ENCODE measurements around the gene TUBB1.

Gene TUBB1

GRCh38 chr20:58989196-58989595, 30.0 kb upstream of the TUBB1 start:
- no peak for DNase-seq (ENCODE audit: low read depth in 2 of 2)

- DNase-seq (ENCODE audit: low read depth in 2 of 2), result no peak
These were observed 28.4 kb upstream of the TUBB1 start for GRCh38 chr20:58990651-58991445.

- DNase-seq (ENCODE audit: low read depth in 2 of 2), result no peak
These were observed 27.5 kb upstream of the TUBB1 start for GRCh38 chr20:58991715-58992114.

- no peak for DNase-seq (ENCODE audit: low read depth in 2 of 2)
These were observed 26.3 kb upstream of the TUBB1 start for GRCh38 chr20:58992911-58993310.

- no peak for DNase-seq (ENCODE audit: low read depth in 2 of 2)
These were observed 25.6 kb upstream of the TUBB1 start for GRCh38 chr20:58993332-58994248.

- DNase-seq (ENCODE audit: low read depth in 2 of 2), result no peak
These were observed 24.7 kb upstream of the TUBB1 start for GRCh38 chr20:58994390-58995159.

GRCh38 chr20:58995461-58996225, 23.6 kb upstream of the TUBB1 start:
- no peak for DNase-seq (ENCODE audit: low read depth in 2 of 2)

GRCh38 chr20:58996226-58996611, 23.0 kb upstream of the TUBB1 start:
- DNase-seq (ENCODE audit: low read depth in 2 of 2), result no peak

GRCh38 chr20:58997141-58997770, 22.0 kb upstream of the TUBB1 start:
- no peak for DNase-seq (ENCODE audit: low read depth in 2 of 2)

DNA sequence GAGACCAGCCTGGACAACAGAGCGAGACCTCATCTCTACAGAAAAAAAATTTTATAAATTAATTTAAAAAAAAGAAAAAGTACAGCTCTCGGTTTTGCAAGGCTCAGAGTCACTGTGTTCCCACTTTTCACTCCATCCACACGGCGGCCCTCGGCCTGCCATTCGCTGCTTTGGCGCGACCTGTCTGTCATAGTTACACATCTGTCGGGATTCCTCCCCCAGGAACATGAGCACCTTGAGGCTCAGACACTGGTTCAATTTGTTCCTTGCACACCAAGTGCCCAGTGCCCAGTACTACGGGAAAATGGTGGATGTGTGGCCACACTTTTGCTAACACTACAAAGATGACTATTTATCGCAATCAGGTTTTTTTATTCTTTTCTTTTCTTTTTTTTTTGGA, 20.6 kb upstream of the TUBB1 start:
- no peak for DNase-seq (ENCODE audit: low read depth in 2 of 2)

GRCh38 chr20:59000326-59000725, 18.9 kb upstream of the TUBB1 start:
- no peak for DNase-seq (ENCODE audit: low read depth in 2 of 2)

- DNase-seq (ENCODE audit: low read depth in 2 of 2), result no peak
These were observed 18.2 kb upstream of the TUBB1 start for GRCh38 chr20:59001068-59001448.

- DNase-seq (ENCODE audit: low read depth in 2 of 2), result no peak
These were observed 17.6 kb upstream of the TUBB1 start for GRCh38 chr20:59001449-59002171.

GRCh38 chr20:59002388-59002787, 16.8 kb upstream of the TUBB1 start:
- no peak for DNase-seq (ENCODE audit: low read depth in 2 of 2)

GRCh38 chr20:59002874-59003399, 16.3 kb upstream of the TUBB1 start:
- DNase-seq (ENCODE audit: low read depth in 2 of 2), result no peak

GRCh38 chr20:59003836-59004492, 15.3 kb upstream of the TUBB1 start:
- no peak for DNase-seq (ENCODE audit: low read depth in 2 of 2)

GRCh38 chr20:59004493-59004762, 14.8 kb upstream of the TUBB1 start:
- DNase-seq (ENCODE audit: low read depth in 2 of 2), result peak in 1 of 2 donors; percentile 37

DNA sequence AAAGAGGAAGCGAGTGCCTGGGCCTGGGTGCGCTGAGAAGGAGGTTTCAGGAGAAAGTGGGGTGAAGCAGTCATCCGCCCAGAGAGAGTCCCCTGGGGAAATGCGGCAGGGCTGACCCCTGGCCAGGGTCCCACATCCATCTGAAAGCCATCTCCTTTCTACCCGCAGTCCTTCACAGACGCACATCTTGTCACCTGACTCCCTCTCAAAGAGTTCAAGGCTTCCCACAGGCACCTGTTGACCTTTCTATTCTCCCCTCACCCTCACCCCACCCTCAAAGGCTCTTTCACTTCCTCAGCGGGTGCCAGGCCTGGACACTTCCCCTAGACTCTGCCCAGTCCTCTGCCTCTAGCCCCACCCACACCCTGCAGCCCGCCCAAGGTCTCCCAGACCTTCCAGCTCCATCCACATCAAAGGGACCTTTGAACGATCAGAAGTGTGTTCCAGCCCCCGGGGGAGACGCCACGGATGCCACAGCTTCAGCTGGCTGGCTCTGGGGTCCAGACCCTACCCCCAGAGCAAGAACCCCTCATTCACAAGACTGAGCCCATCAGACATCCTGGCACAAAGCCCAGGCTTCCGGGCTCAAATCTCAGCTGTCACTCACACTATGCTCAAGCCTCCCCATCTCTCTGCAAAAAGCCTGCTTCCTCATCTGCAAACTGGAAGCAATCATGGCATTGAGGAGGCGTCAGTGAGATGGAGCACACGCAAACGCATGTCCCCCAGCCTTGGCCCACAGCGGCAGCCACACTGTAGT, 14.3 kb upstream of the TUBB1 start:
- DNase-seq (ENCODE audit: low read depth in 2 of 2), result no peak

All from stimulated activated CD8-positive, alpha-beta memory T cell treated with anti-CD3 and anti-CD28 coated beads, Interleukin-2, amount 100 ng/mL, for 48 hours (primary cell).